Fibroblast of the aortic adventitia (primary cell): ENCODE measurements around the gene SLC39A7. TPM values are rescaled to one million over a fixed set of nuclear protein-coding genes. Genes with fewer than 3 reads are reported as not detected.

Experiments
- DNase-seq: peaks from one replicate; pipeline ENCODE4 v3.0.0-alpha.2; 2010; ENCODE audit warnings: low read depth
- H3K4me3 ChIP-seq: 2 replicates; pipeline ENCODE4 v1.5.1; 2011; ENCODE audit warnings: low read depth, mild to moderate bottlenecking, control low read depth, low read length, moderate library complexity
- CTCF ChIP-seq: IDR thresholded peaks from 2 replicates; pipeline ENCODE4 v1.5.1; 2011; ENCODE audit warnings: mild to moderate bottlenecking, low read length, control low read depth, inconsistent platforms; ENCODE audit not compliant: insufficient read depth
- total RNA-seq: library from RNA; depleted of rRNA; stranded (reverse); fragments of >200 nt; gene quantifications from 2 replicates; pipeline ENCODE4 v1.2.3, GENCODE V29; 2012; ENCODE audit warnings: low replicate concordance

Gene SLC39A7
- total RNA-seq, 1 donor: 71.3 TPM

- no peak for TF ChIP-seq CTCF
- no peak overlapping the region for H3K4me3 ChIP-seq
- no peak for DNase-seq
Observed at GRCh38 chr6:33166363-33166762, 34.3 kb upstream of the SLC39A7 start.

- no peak for TF ChIP-seq CTCF
- no peak overlapping the region for H3K4me3 ChIP-seq
- DNase-seq: no peak
Observed at GRCh38 chr6:33166811-33167210, 33.9 kb upstream of the SLC39A7 start.

GRCh38 chr6:33167374-33168283 lies 33.0 kb upstream of the SLC39A7 start:
- no peak overlapping the region for H3K4me3 ChIP-seq
- TF ChIP-seq CTCF: no peak
- no peak for DNase-seq

- TF ChIP-seq CTCF: no peak
- H3K4me3 ChIP-seq: no peak overlapping the region
- DNase-seq: no peak
Observed at GRCh38 chr6:33168284-33168601, 32.4 kb upstream of the SLC39A7 start.

GRCh38 chr6:33168639-33169038 lies 32.0 kb upstream of the SLC39A7 start:
- DNase-seq: no peak
- no peak overlapping the region for H3K4me3 ChIP-seq
- no peak for TF ChIP-seq CTCF

- TF ChIP-seq CTCF: no peak
- no peak for DNase-seq
- no peak overlapping the region for H3K4me3 ChIP-seq
Observed at GRCh38 chr6:33169291-33170175, 31.1 kb upstream of the SLC39A7 start.
